Measurements from ENCODE around the gene GPSM1.

The GPSM1 gene

GRCh38 chr9:136291306-136292025 is 35.9 kb upstream of the GPSM1 start:
- DNase-seq (ENCODE audit: low read depth in 2 of 2) = no peak

GRCh38 chr9:136292026-136292538 is 35.3 kb upstream of the GPSM1 start:
- no peak for DNase-seq (ENCODE audit: low read depth in 2 of 2)

- DNase-seq (ENCODE audit: low read depth in 2 of 2) = no peak
Observed at GRCh38 chr9:136292591-136293448, 34.5 kb upstream of the GPSM1 start.

- DNase-seq (ENCODE audit: low read depth in 2 of 2) = no peak
Observed at GRCh38 chr9:136293476-136294077, 33.8 kb upstream of the GPSM1 start.

- no peak for DNase-seq (ENCODE audit: low read depth in 2 of 2)
Observed at GRCh38 chr9:136294437-136294836, 32.9 kb upstream of the GPSM1 start.

- DNase-seq (ENCODE audit: low read depth in 2 of 2) = no peak
Observed at GRCh38 chr9:136295055-136295454, 32.3 kb upstream of the GPSM1 start.

- no peak for DNase-seq (ENCODE audit: low read depth in 2 of 2)
Observed at GRCh38 chr9:136295542-136296433, 31.6 kb upstream of the GPSM1 start.

- DNase-seq (ENCODE audit: low read depth in 2 of 2) = no peak
Observed at GRCh38 chr9:136296434-136297015, 30.8 kb upstream of the GPSM1 start.

- no peak for DNase-seq (ENCODE audit: low read depth in 2 of 2)
Observed at GRCh38 chr9:136297016-136297691, 30.2 kb upstream of the GPSM1 start.

GRCh38 chr9:136297766-136298735 is 29.3 kb upstream of the GPSM1 start:
- no peak for DNase-seq (ENCODE audit: low read depth in 2 of 2)

- no peak for DNase-seq (ENCODE audit: low read depth in 2 of 2)
Observed at GRCh38 chr9:136299116-136299515, 28.2 kb upstream of the GPSM1 start.

- DNase-seq (ENCODE audit: low read depth in 2 of 2) = no peak
Observed at GRCh38 chr9:136299541-136299940, 27.8 kb upstream of the GPSM1 start.

- no peak for DNase-seq (ENCODE audit: low read depth in 2 of 2)
Observed at GRCh38 chr9:136300016-136300545, 27.3 kb upstream of the GPSM1 start.

- no peak for DNase-seq (ENCODE audit: low read depth in 2 of 2)
Observed at GRCh38 chr9:136300866-136301265, 26.5 kb upstream of the GPSM1 start.

GRCh38 chr9:136302527-136302926 is 24.8 kb upstream of the GPSM1 start:
- no peak for DNase-seq (ENCODE audit: low read depth in 2 of 2)

- DNase-seq (ENCODE audit: low read depth in 2 of 2) = no peak
Observed at GRCh38 chr9:136303066-136303824, 24.1 kb upstream of the GPSM1 start.

- DNase-seq (ENCODE audit: low read depth in 2 of 2) = no peak
Observed at GRCh38 chr9:136303825-136304416, 23.4 kb upstream of the GPSM1 start, which contains the start of gene CCDC187. Gene CCDC187, minus strand, starts transcription at chr9:136304094. Its CDS starts 264 bp downstream, at chr9:136303830.

GRCh38 chr9:136304456-136304855 is 22.9 kb upstream of the GPSM1 start:
- no peak for DNase-seq (ENCODE audit: low read depth in 2 of 2)

Data from stimulated activated CD4-positive, alpha-beta T cell treated with anti-CD3 and anti-CD28 coated beads, Interleukin-4, amount 100 ng/mL, for 48 hours (primary cell).